ENCODE data around the gene BEAN1. TPM values are rescaled to one million over a fixed set of nuclear protein-coding genes. Genes with fewer than 3 reads are reported as not detected.

The BEAN1 gene
- total RNA-seq, 1 experiment from 2014 or later = 0.61 TPM

DNA sequence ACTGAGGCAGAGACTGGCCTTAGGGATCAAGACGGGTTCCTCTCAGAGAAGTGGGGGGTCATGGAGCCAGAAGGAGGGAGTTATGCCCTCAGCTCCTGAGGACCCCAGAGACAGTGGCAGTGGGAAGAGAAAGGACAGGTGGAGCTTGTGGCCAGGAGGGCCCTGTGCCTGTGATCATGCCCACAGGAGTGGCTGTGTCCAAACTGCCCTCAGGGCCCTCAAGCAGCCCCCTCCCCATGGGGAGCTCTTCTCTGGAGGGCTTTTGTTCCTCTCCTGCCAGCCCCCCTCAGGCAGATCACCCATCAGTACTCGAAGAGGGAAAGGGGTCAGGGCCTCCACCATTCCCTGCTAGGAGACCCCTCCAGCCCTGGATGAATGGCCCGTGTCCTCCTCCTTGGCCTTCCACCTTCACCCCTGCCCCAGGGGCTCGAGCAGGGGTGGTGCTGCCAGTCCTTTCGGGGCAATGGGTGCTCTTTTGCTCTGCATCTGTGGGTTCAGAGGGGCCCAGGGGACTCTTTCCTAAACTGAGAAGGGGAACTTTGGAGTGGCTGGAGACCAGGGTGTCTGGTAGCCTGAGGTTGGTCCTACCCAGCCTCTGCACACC is 52.7 kb downstream of the BEAN1 start:
- Histone ChIP-seq H3K4me1 (ENCODE audit: control insufficient read depth in 1 of 2, insufficient read depth in 2 of 2, low read length in 2 of 2) (peaks cover 16 to 29% of the 10 kb centered on the region in 2 experiments), H3K9me2 (ENCODE audit: insufficient read depth) (no peaks in the 10 kb centered on the region), H3K79me2 (ENCODE audit: insufficient read depth, low read length) (no peaks in the 10 kb centered on the region), H3K27ac (ENCODE audit: low read depth, low read length) (no peak overlapping the region), H3K4me3 (replicated peaks in 1 of 2; ENCODE audit: low read depth in 1 of 2, low read length in 2 of 2) (no peak overlapping the region), H4K20me1 (ENCODE audit: insufficient read depth) (no peaks in the 10 kb centered on the region), H2AFZ (ENCODE audit: low read depth, low read length, poor library complexity, severe bottlenecking) (no peak overlapping the region), H3K36me3 (ENCODE audit: control insufficient read depth in 1 of 2, insufficient read depth in 2 of 2, low read length in 2 of 2) (no peaks in the 10 kb centered on the region), H3K4me2 (ENCODE audit: low read length) (no peak overlapping the region), H3K9ac (ENCODE audit: low read length) (no peak overlapping the region), H3K9me3 (ENCODE audit: control insufficient read depth in 1 of 2, insufficient read depth in 1 of 2, low read depth in 1 of 2, low read length in 2 of 2) (no peaks in the 10 kb centered on the region), H3K27me3 (ENCODE audit: insufficient read depth, low read length) (no peaks in the 10 kb centered on the region)
- RAD21 ChIA-PET (ENCODE audit: low non-redundant PET in 1 of 2, low total read pairs in 2 of 2, uncharacterized antibody in 2 of 2, unreplicated experiment in 2 of 2) = no interaction called here
- DNase-seq (ENCODE audit: low read depth, low spot score) (no peak), ATAC-seq (no peak)
- BruUV-seq (replicated peaks) = no TSS peak
- TF ChIP-seq, protein P1, sequence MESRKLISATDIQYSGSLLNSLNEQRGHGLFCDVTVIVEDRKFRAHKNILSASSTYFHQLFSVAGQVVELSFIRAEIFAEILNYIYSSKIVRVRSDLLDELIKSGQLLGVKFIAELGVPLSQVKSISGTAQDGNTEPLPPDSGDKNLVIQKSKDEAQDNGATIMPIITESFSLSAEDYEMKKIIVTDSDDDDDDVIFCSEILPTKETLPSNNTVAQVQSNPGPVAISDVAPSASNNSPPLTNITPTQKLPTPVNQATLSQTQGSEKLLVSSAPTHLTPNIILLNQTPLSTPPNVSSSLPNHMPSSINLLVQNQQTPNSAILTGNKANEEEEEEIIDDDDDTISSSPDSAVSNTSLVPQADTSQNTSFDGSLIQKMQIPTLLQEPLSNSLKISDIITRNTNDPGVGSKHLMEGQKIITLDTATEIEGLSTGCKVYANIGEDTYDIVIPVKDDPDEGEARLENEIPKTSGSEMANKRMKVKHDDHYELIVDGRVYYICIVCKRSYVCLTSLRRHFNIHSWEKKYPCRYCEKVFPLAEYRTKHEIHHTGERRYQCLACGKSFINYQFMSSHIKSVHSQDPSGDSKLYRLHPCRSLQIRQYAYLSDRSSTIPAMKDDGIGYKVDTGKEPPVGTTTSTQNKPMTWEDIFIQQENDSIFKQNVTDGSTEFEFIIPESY (IDR thresholded peaks at IDR 0.05; ENCODE audit: extremely low read depth, insufficient replicate concordance, low read length) = no peak
- TF ChIP-seq SRF (IDR thresholded peaks at IDR 0.05; ENCODE audit: low read depth) (no peak), EGR1 (IDR thresholded peaks at IDR 0.05; ENCODE audit: low read depth) (no peak), EZH2phosphoT487 (IDR thresholded peaks at IDR 0.05; ENCODE audit: borderline replicate concordance) (no peak), POLR2A (IDR thresholded peaks at IDR 0.05; ENCODE audit: borderline replicate concordance, extremely low read depth, insufficient read depth, insufficient read length) (no peak), FOSL1 (IDR thresholded peaks at IDR 0.05; ENCODE audit: low read depth) (no peak), CEBPB (IDR thresholded peaks at IDR 0.05; ENCODE audit: low read depth) (no peak), MAX (IDR thresholded peaks at IDR 0.05) (no peak), RAD21 (IDR thresholded peaks at IDR 0.05; ENCODE audit: low read depth) (no peak), EZH2 (IDR thresholded peaks at IDR 0.05) (no peak), TCF7L2 (IDR thresholded peaks at IDR 0.05; ENCODE audit: borderline replicate concordance, extremely low read depth, insufficient read depth, insufficient read length) (no peak), ZFX (IDR thresholded peaks at IDR 0.05) (no peak), YY1 (IDR thresholded peaks at IDR 0.05; ENCODE audit: extremely low read depth, insufficient replicate concordance, low read depth, low read length) (no peak), POLR2AphosphoS5 (IDR thresholded peaks at IDR 0.05; ENCODE audit: low read depth, low read length) (no peak), CBX3 (IDR thresholded peaks at IDR 0.05; ENCODE audit: low read depth) (no peak)
- TF ChIP-seq, protein P2, sequence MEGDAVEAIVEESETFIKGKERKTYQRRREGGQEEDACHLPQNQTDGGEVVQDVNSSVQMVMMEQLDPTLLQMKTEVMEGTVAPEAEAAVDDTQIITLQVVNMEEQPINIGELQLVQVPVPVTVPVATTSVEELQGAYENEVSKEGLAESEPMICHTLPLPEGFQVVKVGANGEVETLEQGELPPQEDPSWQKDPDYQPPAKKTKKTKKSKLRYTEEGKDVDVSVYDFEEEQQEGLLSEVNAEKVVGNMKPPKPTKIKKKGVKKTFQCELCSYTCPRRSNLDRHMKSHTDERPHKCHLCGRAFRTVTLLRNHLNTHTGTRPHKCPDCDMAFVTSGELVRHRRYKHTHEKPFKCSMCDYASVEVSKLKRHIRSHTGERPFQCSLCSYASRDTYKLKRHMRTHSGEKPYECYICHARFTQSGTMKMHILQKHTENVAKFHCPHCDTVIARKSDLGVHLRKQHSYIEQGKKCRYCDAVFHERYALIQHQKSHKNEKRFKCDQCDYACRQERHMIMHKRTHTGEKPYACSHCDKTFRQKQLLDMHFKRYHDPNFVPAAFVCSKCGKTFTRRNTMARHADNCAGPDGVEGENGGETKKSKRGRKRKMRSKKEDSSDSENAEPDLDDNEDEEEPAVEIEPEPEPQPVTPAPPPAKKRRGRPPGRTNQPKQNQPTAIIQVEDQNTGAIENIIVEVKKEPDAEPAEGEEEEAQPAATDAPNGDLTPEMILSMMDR (IDR thresholded peaks at IDR 0.05 in 2 of 3, conservative IDR thresholded peaks at IDR 0.05 in 1 of 3; ENCODE audit: borderline replicate concordance in 1 of 3, insufficient read depth in 1 of 3, low read depth in 2 of 3, low read length in 2 of 3) = no peak
- TF ChIP-seq, protein P3, sequence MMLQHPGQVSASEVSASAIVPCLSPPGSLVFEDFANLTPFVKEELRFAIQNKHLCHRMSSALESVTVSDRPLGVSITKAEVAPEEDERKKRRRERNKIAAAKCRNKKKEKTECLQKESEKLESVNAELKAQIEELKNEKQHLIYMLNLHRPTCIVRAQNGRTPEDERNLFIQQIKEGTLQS (IDR thresholded peaks at IDR 0.05) = no peak
- POLR2A ChIA-PET = no interaction called here
- CTCF ChIA-PET = interaction anchor here (2.4 kb wide), 1 partner anchor 72 kb away, joined by 10 read pairs; no protein-coding TSS in a partner anchor
- intact Hi-C loops (cut with micrococcal nuclease) = loop anchor here (1.0 to 5.0 kb wide), 3 partner anchors 73 to 137 kb away; no protein-coding TSS in a partner anchor

All from HCT116 (cell line).